Sigmoid colon (tissue), 4 donors: ENCODE measurements around the gene KIF3C.

Experiments used
- EP300 ChIP-seq, 4 donors: sonication (generic); formaldehyde crosslinking; IDR thresholded peaks; one replicate each; pipeline ENCODE4 v1.6.1; 2017; ENCODE audit warnings: antibody characterized with exemption in 4 of 4
- POLR2A ChIP-seq, 2 donors: fragments of 450-650 bp; IDR thresholded peaks; one replicate each; pipeline ENCODE4 v1.6.1; 2016; ENCODE audit warnings: antibody characterized with exemption in 2 of 2, mild to moderate bottlenecking in 2 of 2, moderate library complexity in 2 of 2
- TF ChIP-seq, protein P1 (sequence below), 4 experiments: fragments of 450-650 bp in 3 of 4; fragments of 200-600 bp in 1 of 4; IDR thresholded peaks; one replicate each; pipeline ENCODE4 v1.5.1; 2016 to 2019; ENCODE audit warnings: antibody characterized with exemption in 4 of 4, mild to moderate bottlenecking in 3 of 4, moderate library complexity in 2 of 4

DNA sequence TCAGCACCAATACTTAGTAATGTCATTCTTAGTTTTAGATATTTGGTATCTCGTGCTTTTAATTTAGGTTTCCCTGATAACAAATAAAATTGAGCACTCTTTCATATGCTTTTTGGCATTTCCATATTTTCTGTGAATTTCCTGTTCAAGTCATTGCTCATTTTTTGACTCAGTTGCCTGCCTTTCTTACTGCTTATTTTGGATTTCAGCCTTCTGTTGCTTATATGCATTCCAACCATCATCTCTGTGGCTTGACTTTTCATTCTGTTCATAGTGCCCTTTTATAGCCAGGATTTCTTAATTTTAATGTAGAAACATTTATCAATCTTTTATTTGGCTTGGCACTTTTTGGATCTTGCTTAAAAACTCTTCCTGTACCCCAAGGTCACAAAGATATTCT is 14.5 kb upstream of the KIF3C start:
- TF ChIP-seq EP300 (IDR thresholded peaks at IDR 0.05), result no peak
- TF ChIP-seq, protein P1, sequence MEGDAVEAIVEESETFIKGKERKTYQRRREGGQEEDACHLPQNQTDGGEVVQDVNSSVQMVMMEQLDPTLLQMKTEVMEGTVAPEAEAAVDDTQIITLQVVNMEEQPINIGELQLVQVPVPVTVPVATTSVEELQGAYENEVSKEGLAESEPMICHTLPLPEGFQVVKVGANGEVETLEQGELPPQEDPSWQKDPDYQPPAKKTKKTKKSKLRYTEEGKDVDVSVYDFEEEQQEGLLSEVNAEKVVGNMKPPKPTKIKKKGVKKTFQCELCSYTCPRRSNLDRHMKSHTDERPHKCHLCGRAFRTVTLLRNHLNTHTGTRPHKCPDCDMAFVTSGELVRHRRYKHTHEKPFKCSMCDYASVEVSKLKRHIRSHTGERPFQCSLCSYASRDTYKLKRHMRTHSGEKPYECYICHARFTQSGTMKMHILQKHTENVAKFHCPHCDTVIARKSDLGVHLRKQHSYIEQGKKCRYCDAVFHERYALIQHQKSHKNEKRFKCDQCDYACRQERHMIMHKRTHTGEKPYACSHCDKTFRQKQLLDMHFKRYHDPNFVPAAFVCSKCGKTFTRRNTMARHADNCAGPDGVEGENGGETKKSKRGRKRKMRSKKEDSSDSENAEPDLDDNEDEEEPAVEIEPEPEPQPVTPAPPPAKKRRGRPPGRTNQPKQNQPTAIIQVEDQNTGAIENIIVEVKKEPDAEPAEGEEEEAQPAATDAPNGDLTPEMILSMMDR (IDR thresholded peaks at IDR 0.05), result no peak
- no peak for TF ChIP-seq POLR2A (IDR thresholded peaks at IDR 0.05)
